H1 (cell line): Measurements from ENCODE around the gene COG3. TPM values are rescaled to one million over a fixed set of nuclear protein-coding genes. Genes with fewer than 3 reads are reported as not detected.

Experiments
- CTCF ChIA-PET: fragments of 300-600 bp; sonication (Branson Sonifier 250); formaldehyde crosslinking; loops from one replicate; lab custom pipeline; 2021; ENCODE audit not compliant: partially characterized antibody; lab: Charles Lee
- POLR2A ChIA-PET: fragments of 300-600 bp; sonication (Branson Sonifier 250); formaldehyde crosslinking; loops from one replicate; lab custom pipeline; 2021; ENCODE audit warnings: inconsistent platforms; ENCODE audit not compliant: partially characterized antibody; lab: Charles Lee
- DNase-seq, 2 experiments: peaks; one replicate each; pipeline versions ENCODE4 v3.0.0 to v3.0.0-alpha.2; 2010 to 2022; ENCODE audit warnings: low spot score in 2 of 2, low read depth in 1 of 2, mixed read lengths in 1 of 2
- FAIRE-seq: peaks from 2 replicates; lab custom pipeline; 2011; peaks lifted over from hg19 to GRCh38; lab: Jason Lieb, UNC
- H2AFZ ChIP-seq: 2 replicates; pipeline ENCODE4 v1.8.1; 2012; ENCODE audit warnings: low read length, inconsistent platforms
- H2AK5ac ChIP-seq: 2 replicates; pipeline ENCODE4 v1.6.1; 2013; ENCODE audit warnings: low read depth, low read length
- H2BK120ac ChIP-seq: replicated peaks from 2 replicates; pipeline ENCODE3; 2013; ENCODE audit warnings: low read depth, low read length, inconsistent platforms
- H2BK12ac ChIP-seq: 2 replicates; pipeline ENCODE4 v1.6.1; 2013; ENCODE audit warnings: low read depth, low read length
- H2BK15ac ChIP-seq: 2 replicates; pipeline ENCODE4 v1.6.1; 2013; ENCODE audit warnings: low read length
- H2BK20ac ChIP-seq: 2 replicates; pipeline ENCODE4 v1.6.1; 2013; ENCODE audit warnings: low read length
- H2BK5ac ChIP-seq: 2 replicates; pipeline ENCODE4 v1.6.1; 2013; ENCODE audit warnings: low read depth, low read length
- H3K14ac ChIP-seq: 2 replicates; pipeline ENCODE4 v1.6.1; 2013; ENCODE audit warnings: inconsistent platforms; ENCODE audit not compliant: insufficient read length
- H3K18ac ChIP-seq: 2 replicates; pipeline ENCODE4 v1.6.1; 2013; ENCODE audit warnings: low read length; ENCODE audit errors: extremely low read depth
- H3K23ac ChIP-seq: 2 replicates; pipeline ENCODE4 v1.6.1; 2013; ENCODE audit warnings: inconsistent platforms; ENCODE audit not compliant: insufficient read length
- H3K23me2 ChIP-seq: 2 replicates; pipeline ENCODE4 v1.6.1; 2013; ENCODE audit warnings: low read depth, low read length
- H3K27ac ChIP-seq: 2 replicates; pipeline ENCODE4 v1.6.1; 2011; ENCODE audit warnings: low read depth, low read length, inconsistent platforms
- H3K27me3 ChIP-seq, 4 experiments: replicated peaks in 1 of 4; 1 replicate in 1 of 4; 2 replicates in 3 of 4; pipeline versions ENCODE4 v1.6.1 to v1.8.1; 2011 to 2013; ENCODE audit warnings: low read length in 3 of 4, mild to moderate bottlenecking in 3 of 4, inconsistent platforms in 2 of 4, mixed read lengths in 2 of 4, moderate library complexity in 1 of 4; ENCODE audit not compliant: control insufficient read depth in 3 of 4, insufficient read depth in 3 of 4; ENCODE audit errors: extremely low read depth in 1 of 4
- H3K36me3 ChIP-seq, 4 experiments: 2 replicates each; pipeline versions ENCODE4 v1.6.1 to v1.8.1; 2011 to 2013; ENCODE audit warnings: mild to moderate bottlenecking in 4 of 4, low read length in 3 of 4, moderate library complexity in 2 of 4, control low read depth in 1 of 4, inconsistent platforms in 1 of 4; ENCODE audit not compliant: insufficient read depth in 4 of 4, control insufficient read depth in 2 of 4
- H3K4ac ChIP-seq: replicated peaks from 2 replicates; pipeline ENCODE3; 2013; ENCODE audit warnings: low read length, low read depth, mixed read lengths, inconsistent platforms; ENCODE audit not compliant: insufficient read length
- H3K4me1 ChIP-seq, 4 experiments: replicated peaks in 1 of 4; 1 replicate in 1 of 4; 2 replicates in 3 of 4; pipeline versions ENCODE4 v1.6.1 to v1.8.1; 2011 to 2013; ENCODE audit warnings: low read length in 3 of 4, inconsistent platforms in 2 of 4, mixed read lengths in 1 of 4; ENCODE audit not compliant: insufficient read depth in 4 of 4, control insufficient read depth in 3 of 4
- H3K4me2 ChIP-seq, 2 experiments: 2 replicates each; pipeline versions ENCODE4 v1.6.1 to v1.8.1; 2011 to 2013; ENCODE audit warnings: low read depth in 2 of 2, low read length in 2 of 2, control low read depth in 1 of 2, inconsistent platforms in 1 of 2, mild to moderate bottlenecking in 1 of 2; ENCODE audit not compliant: insufficient read depth in 1 of 2
- H3K4me3 ChIP-seq, 4 experiments: fragments of 200-600, 300-600 bp in 1 of 4; sonication (generic), shearing (Covaris generic), sonication (Bioruptor Twin) in 1 of 4; 2 replicates each; pipeline versions ENCODE4 v1.5.1 to v1.8.1; 2011 to 2016; ENCODE audit warnings: low read length in 4 of 4, low read depth in 3 of 4, control low read depth in 2 of 4, inconsistent platforms in 2 of 4, mild to moderate bottlenecking in 2 of 4, mixed read lengths in 1 of 4, moderate library complexity in 1 of 4; ENCODE audit not compliant: insufficient read depth in 2 of 4; ENCODE audit errors: extremely low read depth in 1 of 4
- H3K56ac ChIP-seq: replicated peaks from 2 replicates; pipeline ENCODE3; 2013; ENCODE audit warnings: low read depth, mild to moderate bottlenecking, mixed read lengths, low read length, inconsistent platforms; ENCODE audit not compliant: insufficient read length
- H3K79me1 ChIP-seq: 2 replicates; pipeline ENCODE4 v1.6.1; 2013; ENCODE audit warnings: low read depth, low read length, control low read depth
- H3K79me2 ChIP-seq, 2 experiments: 2 replicates each; pipeline versions ENCODE4 v1.6.1 to v1.8.1; 2012 to 2013; ENCODE audit warnings: low read length in 2 of 2, mild to moderate bottlenecking in 2 of 2, inconsistent platforms in 1 of 2; ENCODE audit not compliant: insufficient read depth in 2 of 2, control insufficient read depth in 1 of 2
- H3K9ac ChIP-seq, 4 experiments: replicated peaks in 1 of 4; 1 replicate in 1 of 4; 2 replicates in 3 of 4; pipeline versions ENCODE4 v1.6.1 to v1.8.1; 2011 to 2013; ENCODE audit warnings: low read depth in 3 of 4, low read length in 3 of 4, control low read depth in 2 of 4, mild to moderate bottlenecking in 2 of 4, moderate library complexity in 2 of 4, inconsistent platforms in 1 of 4; ENCODE audit errors: extremely low read depth in 1 of 4
- H3K9me3 ChIP-seq, 2 experiments: 2 replicates each; pipeline versions ENCODE4 v1.6.1 to v1.8.1; 2012 to 2013; ENCODE audit warnings: mild to moderate bottlenecking in 2 of 2, moderate library complexity in 2 of 2, control low read depth in 1 of 2, inconsistent platforms in 1 of 2, low read depth in 1 of 2, low read length in 1 of 2, mixed read lengths in 1 of 2; ENCODE audit not compliant: insufficient read depth in 2 of 2
- H4K20me1 ChIP-seq, 2 experiments: replicated peaks in 1 of 2; 2 replicates each; pipeline versions ENCODE3 to v1.8.1; 2011 to 2013; ENCODE audit warnings: inconsistent platforms in 2 of 2, low read length in 2 of 2, mild to moderate bottlenecking in 1 of 2; ENCODE audit not compliant: insufficient read depth in 2 of 2, control insufficient read depth in 1 of 2
- H4K5ac ChIP-seq: 2 replicates; pipeline ENCODE4 v1.6.1; 2013; ENCODE audit warnings: low read length, low read depth, mixed read lengths, inconsistent platforms; ENCODE audit not compliant: insufficient read length
- H4K8ac ChIP-seq: 2 replicates; pipeline ENCODE4 v1.8.0; 2013; ENCODE audit warnings: mild to moderate bottlenecking, moderate library complexity, low read length, inconsistent platforms; ENCODE audit not compliant: insufficient read depth; ENCODE audit errors: extremely low read depth
- H4K91ac ChIP-seq: replicated peaks from 2 replicates; pipeline ENCODE3; 2013; ENCODE audit warnings: low read length, mixed read lengths, inconsistent platforms; ENCODE audit not compliant: insufficient read length
- BRCA1 ChIP-seq: IDR thresholded peaks from 2 replicates; pipeline ENCODE4 v1.6.1; 2012; ENCODE audit warnings: low read depth, low read length, improper control_type of control experiment
- CTBP2 ChIP-seq: IDR thresholded peaks from 2 replicates; pipeline ENCODE4 v1.7.0; 2011; ENCODE audit warnings: borderline replicate concordance, mild to moderate bottlenecking, moderate library complexity, mixed read lengths, low read length; ENCODE audit not compliant: insufficient read depth, insufficient read length
- CTCF ChIP-seq, 3 experiments: IDR thresholded peaks; 1 replicate in 2 of 3; 2 replicates in 1 of 3; pipeline versions ENCODE4 v1.5.1 to v1.6.1; 2011; ENCODE audit warnings: low read length in 3 of 3, mild to moderate bottlenecking in 3 of 3, inconsistent platforms in 2 of 3, low read depth in 1 of 3, moderate library complexity in 1 of 3; ENCODE audit not compliant: insufficient read depth in 1 of 3; ENCODE audit errors: control extremely low read depth in 1 of 3
- EZH2 ChIP-seq: fragments of 200-600 bp; sonication (generic); IDR thresholded peaks from 2 replicates; pipeline ENCODE4 v1.7.1; 2012; ENCODE audit warnings: low read depth, mild to moderate bottlenecking, moderate library complexity, low read length, inconsistent platforms; ENCODE audit not compliant: severe bottlenecking
- FOSL1 ChIP-seq: IDR thresholded peaks from 2 replicates; pipeline ENCODE4 v1.6.1; 2011; ENCODE audit warnings: mild to moderate bottlenecking, low read depth, low read length, moderate library complexity; ENCODE audit not compliant: insufficient read depth
- KDM4A ChIP-seq: IDR thresholded peaks from one replicate; pipeline ENCODE4 v1.7.1; 2012; ENCODE audit warnings: low read depth, mild to moderate bottlenecking, moderate library complexity, low read length, inconsistent platforms; ENCODE audit not compliant: severe bottlenecking
- MAX ChIP-seq: IDR thresholded peaks from 2 replicates; pipeline ENCODE4 v1.6.1; 2012; ENCODE audit warnings: inconsistent platforms
- NANOG ChIP-seq: IDR thresholded peaks from 2 replicates; pipeline ENCODE4 v1.6.1; 2011; ENCODE audit warnings: low read length, low read depth, mild to moderate bottlenecking, inconsistent platforms; ENCODE audit not compliant: insufficient read depth, poor library complexity, severe bottlenecking
- RAD21 ChIP-seq, 2 experiments: IDR thresholded peaks in 1 of 2; conservative IDR thresholded peaks in 1 of 2; 2 replicates each; pipeline ENCODE4 v1.6.1; 2011; ENCODE audit warnings: low read depth in 2 of 2, low read length in 2 of 2, improper control_type of control experiment in 1 of 2, inconsistent platforms in 1 of 2, mild to moderate bottlenecking in 1 of 2, moderate library complexity in 1 of 2
- SP2 ChIP-seq: IDR thresholded peaks from 2 replicates; pipeline ENCODE4 v1.6.1; 2012; ENCODE audit warnings: mild to moderate bottlenecking, low read length, inconsistent platforms
- polyA plus RNA-seq, 7 experiments: library from polyadenylated mRNA; depleted of rRNA in 3 of 7; stranded (reverse) in 5 of 7; unstranded in 2 of 7; fragments of >200 nt in 5 of 7; fragments of 200-250 nt in 2 of 7; gene quantifications; 1 replicate in 5 of 7; 2 replicates in 1 of 7; 4 replicates in 1 of 7; pipeline versions ENCODE4 v1.2.1 to v1.2.3, GENCODE V29; 2011 to 2013; ENCODE audit warnings: missing spikeins in 2 of 7, mixed read lengths in 2 of 7
- total RNA-seq: library from RNA; stranded (reverse); fragmentation: NEBNext Ultra II Directional; extraction: Animal tissue kit (Norgen Biotek cat#: 25700); gene quantifications from 2 replicates; pipeline ENCODE4 v1.2.1, GENCODE V29; 2021

Gene COG3
- total and polyA plus RNA-seq, 2 of the 8 experiments (the other 6 are each of a cell fraction or from before 2014, with no cell fraction given), result 12.7 to 13.5 TPM

- H3K79me1 ChIP-seq, result peaks cover 2% of the 10 kb centered on the region
- ChIA-PET CTCF (interaction anchor here (0.5 to 2.3 kb wide), 3 partner anchors 11 to 60 kb away, joined by 3 to 10 read pairs (median 4); no protein-coding TSS in a partner anchor), POLR2A (no interaction called here)
- H2BK120ac ChIP-seq, result no peak overlapping the region
- H4K20me1 ChIP-seq, result peaks cover 0 to 10% of the 10 kb centered on the region in 2 experiments
- no peak overlapping the region for H2AFZ ChIP-seq
- H4K8ac ChIP-seq, result no peak overlapping the region
- H3K4me1 ChIP-seq, result peaks cover 0 to 2% (median 0%) of the 10 kb centered on the region in 4 experiments; a peak in 2 of 7 replicates
- no peak overlapping the region for H3K9ac ChIP-seq
- no peak overlapping the region for H2BK12ac ChIP-seq
- H3K79me2 ChIP-seq, result peaks cover 0 to 76% of the 10 kb centered on the region in 2 experiments; a peak in 3 of 4 replicates
- peaks cover 0 to 11% (median 3%) of the 10 kb centered on the region in 4 experiments; a peak in 5 of 8 replicates for H3K36me3 ChIP-seq
- no peak for FAIRE-seq
- no peak overlapping the region for H3K27ac ChIP-seq
- H3K14ac ChIP-seq, result no peak overlapping the region
- no peak overlapping the region for H3K4ac ChIP-seq
- no peak overlapping the region for H3K4me3 ChIP-seq
- H4K91ac ChIP-seq, result no peak overlapping the region
- no peak overlapping the region for H2BK5ac ChIP-seq
- no peak overlapping the region for H3K4me2 ChIP-seq
- H2AK5ac ChIP-seq, result no peak overlapping the region
- H3K9me3 ChIP-seq, result no peaks in the 10 kb centered on the region
- no peak overlapping the region for H2BK15ac ChIP-seq
- H3K27me3 ChIP-seq, result no peaks in the 10 kb centered on the region
- H3K23me2 ChIP-seq, result no peaks in the 10 kb centered on the region
- no peak overlapping the region for H3K23ac ChIP-seq
- H4K5ac ChIP-seq, result no peak overlapping the region
- no peak overlapping the region for H3K56ac ChIP-seq
- H2BK20ac ChIP-seq, result no peak overlapping the region
- no peak for DNase-seq
- H3K18ac ChIP-seq, result no peak overlapping the region
- TF ChIP-seq FOSL1, result no peak
- TF ChIP-seq MAX, result no peak
- TF ChIP-seq NANOG, result no peak
- TF ChIP-seq EZH2, result no peak
- TF ChIP-seq CTBP2, result no peak
- no peak for TF ChIP-seq SP2
- TF ChIP-seq RAD21 (IDR thresholded peaks at IDR 0.05 in 1 of 2, conservative IDR thresholded peaks at IDR 0.05 in 1 of 2; ENCODE audit: low read depth in 2 of 2, low read length in 2 of 2), result no peak
- no peak for TF ChIP-seq KDM4A
- TF ChIP-seq BRCA1, result no peak
- no peak for TF ChIP-seq CTCF (IDR thresholded peaks at IDR 0.05; ENCODE audit: control extremely low read depth in 1 of 3, insufficient read depth in 1 of 3, low read depth in 1 of 3, low read length in 3 of 3)
Observed at GRCh38 chr13:45472171-45472705, 7.5 kb downstream of the COG3 start.
